AG20443 (cell line): Measurements from ENCODE around the gene RALY.
"Not testable (repeated sequence)": the region's sequence is repeated elsewhere in the genome, so short reads cannot be mapped to it uniquely, and the experiment has no call there.

Source experiments
- DNase-seq: peaks from one replicate; pipeline ENCODE4 v3.0.0; 2012; ENCODE audit warnings: low spot score, mixed read lengths

Gene RALY

GRCh38 chr20:34015401-34016335 is 22.0 kb downstream of the RALY start:
- no peak for DNase-seq

- no peak for DNase-seq
Observed at GRCh38 chr20:34016736-34017135, 23.0 kb downstream of the RALY start.

- peak; percentile 81 for DNase-seq
Observed at GRCh38 chr20:34017610-34018009, 23.9 kb downstream of the RALY start.

GRCh38 chr20:34018166-34018565 is 24.5 kb downstream of the RALY start:
- DNase-seq: no peak

- DNase-seq: peak; percentile 21
Observed at GRCh38 chr20:34022151-34022838, 28.6 kb downstream of the RALY start.

- DNase-seq: no peak
Observed at GRCh38 chr20:34022839-34023234, 29.1 kb downstream of the RALY start.

GRCh38 chr20:34023937-34024722 is 30.4 kb downstream of the RALY start:
- no peak for DNase-seq

- DNase-seq: no peak
Observed at GRCh38 chr20:34024723-34025351, 31.1 kb downstream of the RALY start.

GRCh38 chr20:34028013-34028412 is 34.3 kb downstream of the RALY start:
- DNase-seq: not testable (repeated sequence)

GRCh38 chr20:34029415-34029814 is 35.7 kb downstream of the RALY start:
- DNase-seq: no peak

GRCh38 chr20:34030456-34030855 is 36.7 kb downstream of the RALY start:
- DNase-seq: no peak

- DNase-seq: no peak
Observed at GRCh38 chr20:34033903-34034302, 40.2 kb downstream of the RALY start.

- DNase-seq: no peak
Observed at GRCh38 chr20:34037121-34037520, 43.4 kb downstream of the RALY start.

- DNase-seq: peak; percentile 74
Observed at GRCh38 chr20:34037767-34038166, 44.1 kb downstream of the RALY start.

- DNase-seq: no peak
Observed at GRCh38 chr20:34040300-34040995, 46.7 kb downstream of the RALY start.

- no peak for DNase-seq
Observed at GRCh38 chr20:34041226-34041625, 47.5 kb downstream of the RALY start.

- DNase-seq: no peak
Observed at GRCh38 chr20:34042262-34042661, 48.6 kb downstream of the RALY start.

GRCh38 chr20:34043025-34043424 is 49.3 kb downstream of the RALY start:
- no peak for DNase-seq

- peak; percentile 33 for DNase-seq
Observed at GRCh38 chr20:34045294-34045693, 51.6 kb downstream of the RALY start.

GRCh38 chr20:34045930-34046725 is 52.4 kb downstream of the RALY start:
- DNase-seq: no peak
